ENCODE data around the gene CTNNA3.
"Not testable (repeated sequence)": the region's sequence is repeated elsewhere in the genome, so short reads cannot be mapped to it uniquely, and the experiment has no call there.

Gene CTNNA3

GRCh38 chr10:67506083-67506756, 189.8 kb downstream of the CTNNA3 start:
- DNase-seq (ENCODE audit: low spot score), result no peak

- DNase-seq (ENCODE audit: low spot score), result no peak
Observed at GRCh38 chr10:67492317-67493019, 203.5 kb downstream of the CTNNA3 start.

DNA sequence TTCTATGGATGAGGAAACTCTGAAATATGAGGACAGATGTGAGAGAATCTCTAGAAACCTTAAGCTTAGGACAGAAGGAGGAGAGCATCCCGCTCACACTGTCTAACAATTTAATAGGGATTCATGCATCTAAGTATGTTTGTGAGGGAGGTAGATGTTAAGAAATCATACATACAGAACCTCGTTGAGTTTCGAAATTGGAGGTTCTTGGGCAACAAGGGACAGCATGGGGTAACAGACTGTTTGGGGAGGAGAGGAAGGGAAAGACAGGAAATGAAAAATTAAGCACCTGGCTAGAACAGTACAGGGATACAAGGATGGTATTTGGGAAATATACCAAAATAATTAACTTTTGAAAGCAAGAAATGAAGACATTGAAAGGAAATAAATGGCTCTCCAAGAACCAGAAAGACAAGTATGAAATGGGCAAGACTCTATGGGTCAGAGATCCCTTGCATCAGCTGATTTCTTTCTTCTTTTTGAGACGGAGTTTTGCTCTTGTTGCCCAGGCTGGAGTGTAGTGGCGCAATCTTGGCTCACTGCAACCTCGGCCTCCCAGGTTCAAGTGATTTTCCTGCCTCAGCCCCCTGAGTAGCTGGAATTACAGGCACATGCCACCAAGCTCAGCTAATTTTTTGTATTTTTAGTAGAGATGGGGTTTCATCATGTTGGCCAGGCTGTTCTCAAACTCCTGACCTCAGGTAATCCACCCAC, 207.9 kb downstream of the CTNNA3 start:
- no peak for DNase-seq (ENCODE audit: low spot score)

DNA sequence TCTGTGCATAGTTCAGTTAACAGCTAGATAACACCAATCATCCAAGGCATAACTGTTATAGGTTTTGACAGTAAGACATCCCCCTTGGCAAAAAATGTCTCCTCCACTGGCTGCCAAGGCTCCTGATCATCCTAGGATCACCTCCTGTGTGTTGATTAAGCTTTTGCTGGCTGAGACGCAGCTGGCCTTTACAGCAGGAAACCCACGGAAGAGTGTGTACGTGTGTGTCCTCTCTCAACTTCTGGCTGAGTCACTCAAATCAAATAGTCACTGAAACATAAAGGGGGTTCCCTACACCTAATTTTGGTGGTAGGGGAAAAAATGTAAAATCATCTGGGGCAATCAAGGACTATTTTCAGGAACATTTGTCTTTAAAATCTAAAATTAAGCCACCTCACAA, 208.8 kb downstream of the CTNNA3 start:
- no peak for DNase-seq (ENCODE audit: low spot score)

DNA sequence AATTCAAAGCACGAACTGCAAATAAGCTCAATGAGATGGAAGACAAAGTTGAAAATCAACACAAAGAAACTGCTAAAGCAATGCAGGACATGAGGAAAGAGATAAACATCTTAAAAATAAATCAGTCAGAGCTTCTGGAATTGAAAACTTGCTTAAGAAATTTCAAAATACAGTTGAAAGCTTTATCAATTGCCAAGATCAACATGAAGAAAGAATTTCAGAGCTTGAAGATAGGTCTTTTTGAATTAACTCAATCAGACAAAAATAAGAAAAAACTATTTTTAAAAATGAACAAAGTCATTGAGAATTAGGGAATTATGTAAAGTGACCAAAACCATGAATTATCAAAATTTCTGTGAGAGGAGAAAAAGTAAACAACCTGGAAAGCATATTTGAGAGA, 218.1 kb downstream of the CTNNA3 start:
- DNase-seq (ENCODE audit: low spot score), result no peak

DNA sequence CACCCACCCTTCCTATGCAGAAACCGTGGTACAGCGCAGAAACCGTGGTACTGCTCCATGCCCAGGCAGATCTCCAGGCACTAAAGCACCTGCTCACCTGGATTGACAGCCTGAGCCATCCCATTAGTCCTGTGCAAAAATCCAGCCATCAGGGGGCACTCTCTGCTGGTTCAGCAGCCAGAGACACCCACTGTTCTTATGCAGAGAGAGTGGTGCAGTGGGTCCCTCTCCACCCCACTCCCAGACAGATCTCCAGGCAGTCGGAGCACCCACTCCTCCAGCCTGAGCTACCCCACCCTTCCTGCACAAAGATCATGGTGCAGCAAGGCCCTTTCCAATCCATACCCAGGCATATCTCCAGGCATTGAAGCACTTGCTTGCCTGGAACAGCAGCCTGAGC, 219.8 kb downstream of the CTNNA3 start:
- DNase-seq (ENCODE audit: low spot score), result no peak

DNA sequence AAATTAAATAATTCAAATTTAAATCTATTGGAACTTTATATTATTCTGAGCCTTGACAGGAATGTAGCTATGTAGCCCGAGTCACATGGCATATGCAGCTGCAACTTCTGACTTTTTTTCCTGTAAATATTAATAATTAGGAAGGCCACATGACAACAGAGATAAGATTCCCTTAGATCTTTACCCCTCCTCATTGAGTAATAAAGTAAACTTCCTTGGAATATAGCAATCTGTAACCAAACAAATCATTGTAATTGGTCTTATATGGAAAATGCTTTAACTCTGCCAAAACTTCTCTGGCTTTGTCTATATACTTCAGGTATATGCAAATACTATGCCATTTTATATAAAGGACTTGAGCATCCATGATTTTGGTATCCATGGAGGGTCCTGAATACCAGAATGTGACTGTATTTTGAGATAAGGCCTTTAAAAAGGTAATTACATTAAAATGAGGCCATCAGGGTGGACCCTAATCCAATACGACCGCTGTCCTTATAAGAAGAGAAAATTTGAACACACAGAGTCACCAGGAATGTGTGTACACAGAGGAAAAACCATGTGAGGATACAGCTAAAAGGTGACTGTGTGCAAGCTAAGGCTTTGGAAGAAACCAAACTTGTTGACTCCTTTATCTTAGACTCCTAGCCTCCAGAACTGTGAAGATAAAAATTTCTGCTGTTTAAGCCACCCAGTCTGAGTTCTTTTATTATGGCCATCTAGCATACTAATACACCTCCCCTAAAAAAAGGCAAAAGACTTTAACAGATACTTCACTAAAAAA, 222.0 kb downstream of the CTNNA3 start:
- no peak for DNase-seq (ENCODE audit: low spot score)

DNA sequence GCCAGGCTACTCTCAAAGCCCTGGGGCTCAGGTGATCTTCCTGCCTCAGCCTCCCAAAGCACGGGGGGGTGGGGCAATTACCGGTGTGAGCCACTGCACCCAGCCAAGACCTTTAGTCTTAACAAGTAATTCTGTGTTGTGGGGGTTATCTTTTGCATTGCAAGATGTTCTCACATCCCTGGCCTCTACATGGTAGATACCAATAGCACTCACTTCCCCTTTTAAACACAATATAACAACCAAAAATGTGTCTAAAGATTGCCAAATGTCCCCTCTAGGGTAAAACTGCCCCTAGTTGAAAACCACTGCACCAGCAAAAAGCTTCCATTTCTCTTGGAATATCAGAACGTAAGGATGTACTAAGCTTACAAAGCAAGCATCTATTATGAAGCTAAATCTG, 225.0 kb downstream of the CTNNA3 start:
- DNase-seq (ENCODE audit: low spot score), result no peak

- no peak for DNase-seq (ENCODE audit: low spot score)
Observed at GRCh38 chr10:67464278-67464677, 231.7 kb downstream of the CTNNA3 start.

DNA sequence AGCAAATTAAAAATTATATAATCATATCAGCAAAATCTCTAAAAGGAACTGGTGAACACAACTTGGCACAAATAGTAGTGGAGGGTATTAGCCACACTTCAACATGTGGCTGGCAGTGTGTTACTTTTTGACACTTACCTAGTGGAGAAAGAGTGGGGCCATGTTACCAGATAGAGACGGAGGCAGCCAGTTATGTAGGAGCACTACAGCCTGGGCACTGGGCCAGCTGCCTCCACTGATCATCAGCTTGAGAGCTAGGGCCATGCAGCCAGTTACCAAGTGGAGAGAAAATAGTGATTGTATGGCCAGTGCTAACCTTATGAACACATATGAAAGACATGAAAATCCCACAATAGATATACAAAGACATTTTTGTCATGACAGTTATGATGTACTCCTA, 243.1 kb downstream of the CTNNA3 start:
- DNase-seq (ENCODE audit: low spot score), result no peak

- DNase-seq (ENCODE audit: low spot score), result no peak
Observed at GRCh38 chr10:67438605-67439304, 257.2 kb downstream of the CTNNA3 start.

GRCh38 chr10:67433276-67433675, 262.7 kb downstream of the CTNNA3 start:
- no peak for DNase-seq (ENCODE audit: low spot score)

- DNase-seq (ENCODE audit: low spot score), result no peak
Observed at GRCh38 chr10:67402620-67403019, 293.4 kb downstream of the CTNNA3 start.

DNA sequence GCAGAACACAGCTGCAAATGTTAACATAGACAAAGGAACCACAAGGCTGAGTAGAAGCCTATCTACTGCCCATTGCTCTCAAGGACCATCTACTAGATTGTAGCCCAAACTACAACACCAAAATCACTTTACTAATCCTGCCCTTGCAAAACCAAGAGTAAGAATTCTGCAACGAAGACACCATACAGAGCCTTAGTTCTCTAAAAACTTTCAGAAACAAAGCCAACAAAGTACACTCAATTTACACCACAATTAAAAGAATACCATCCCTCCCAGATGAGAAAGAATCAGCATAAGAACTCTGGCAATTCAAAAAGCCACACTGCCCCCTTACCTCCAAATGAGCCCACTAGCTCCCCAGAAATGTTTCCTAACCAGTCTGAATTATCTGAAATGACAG, 294.3 kb downstream of the CTNNA3 start:
- no peak for DNase-seq (ENCODE audit: low spot score)

DNA sequence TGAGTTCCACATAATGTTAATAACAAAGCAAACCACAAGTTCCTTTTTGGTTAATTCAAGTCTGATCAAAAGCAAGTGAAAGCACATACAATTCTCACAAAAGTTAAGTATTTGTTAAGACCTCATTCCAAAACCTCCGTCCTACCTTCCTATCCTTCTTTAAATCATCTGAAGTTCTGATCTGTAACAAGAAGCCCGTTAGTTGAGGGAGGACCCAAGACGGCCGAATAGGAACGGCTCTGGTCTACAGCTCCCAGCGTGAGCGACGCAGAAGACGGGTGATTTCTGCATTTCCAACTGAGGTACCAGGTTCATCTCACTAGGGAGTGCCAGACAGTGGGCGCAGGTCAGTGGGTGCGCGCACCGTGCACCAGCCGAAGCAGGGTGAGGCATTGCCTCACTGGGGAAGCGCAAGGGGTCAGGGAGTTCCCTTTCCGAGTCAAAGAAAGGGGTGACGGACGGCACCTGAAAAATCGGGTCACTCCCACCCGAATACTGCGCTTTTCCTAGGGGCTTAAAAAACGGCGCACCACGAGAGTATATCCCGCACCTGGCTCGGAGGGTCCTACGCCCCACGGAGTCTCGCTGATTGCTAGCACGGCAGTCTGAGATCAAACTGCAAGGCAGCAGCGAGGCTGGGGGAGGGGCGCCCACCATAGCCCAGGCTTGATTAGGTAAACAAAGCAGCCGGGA, 309.0 kb downstream of the CTNNA3 start:
- not testable (repeated sequence) for DNase-seq (ENCODE audit: low spot score)

GRCh38 chr10:67386260-67386659, 309.7 kb downstream of the CTNNA3 start:
- no peak for DNase-seq (ENCODE audit: low spot score)

DNA sequence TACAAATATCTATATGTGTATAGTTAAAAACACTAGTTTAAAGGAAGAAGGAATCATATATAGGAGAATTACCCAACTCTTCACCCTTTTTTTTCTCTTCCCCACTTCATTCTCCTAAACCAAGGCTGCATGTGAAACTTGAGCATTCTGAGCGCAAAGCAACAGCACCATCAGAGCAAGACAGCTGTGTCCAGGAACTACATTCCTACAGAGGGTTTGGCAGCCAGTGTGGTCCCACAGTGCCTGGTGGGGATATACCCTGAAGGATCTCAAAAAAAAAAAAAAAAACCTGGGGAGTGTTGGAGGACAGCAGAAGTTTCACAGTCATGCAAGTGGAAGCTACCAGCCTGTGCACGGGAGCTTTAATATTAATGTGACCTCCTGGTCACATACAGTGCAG, 310.4 kb downstream of the CTNNA3 start:
- no peak for DNase-seq (ENCODE audit: low spot score)

DNA sequence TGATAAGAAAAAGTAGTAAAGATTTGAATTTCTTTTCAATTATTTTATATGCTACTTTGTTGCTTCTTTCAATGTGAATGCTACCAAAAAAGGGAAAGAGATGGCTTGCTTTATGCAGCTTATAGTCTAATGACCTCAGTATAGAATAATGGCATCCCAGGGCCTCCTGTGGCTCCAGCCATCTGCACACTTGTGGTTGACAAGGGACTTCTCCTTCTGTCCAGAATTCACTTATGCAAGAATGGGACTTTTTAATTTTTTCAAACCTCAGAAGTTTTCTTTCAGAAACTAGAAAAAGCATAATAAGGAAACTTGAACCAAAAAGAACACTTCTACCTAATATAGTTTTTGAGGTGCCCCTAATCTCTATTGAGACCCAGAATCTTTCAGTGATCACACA, 310.9 kb downstream of the CTNNA3 start:
- DNase-seq (ENCODE audit: low spot score), result no peak

- no peak for DNase-seq (ENCODE audit: low spot score)
Observed at GRCh38 chr10:67331121-67331910, 364.7 kb downstream of the CTNNA3 start.
